Skeletal muscle satellite cell (primary cell): Measurements from ENCODE around the gene TMEM270.

Experiments
- H3K27me3 ChIP-seq: 2 replicates; pipeline ENCODE4 v1.7.0; 2013; ENCODE audit warnings: low read length; ENCODE audit not compliant: control insufficient read depth, insufficient read depth
- H3K36me3 ChIP-seq: 2 replicates; pipeline ENCODE4 v1.7.0; 2013; ENCODE audit warnings: mild to moderate bottlenecking, control low read depth, low read length; ENCODE audit not compliant: insufficient read depth
- H3K4me1 ChIP-seq: 2 replicates; pipeline ENCODE4 v1.7.0; 2013; ENCODE audit warnings: low read length; ENCODE audit not compliant: control insufficient read depth, insufficient read depth
- H3K4me2 ChIP-seq: 2 replicates; pipeline ENCODE4 v1.7.0; 2013; ENCODE audit warnings: mild to moderate bottlenecking, low read length
- H3K4me3 ChIP-seq: 2 replicates; pipeline ENCODE4 v1.7.0; 2013; ENCODE audit warnings: low read length
- H3K9ac ChIP-seq: 2 replicates; pipeline ENCODE4 v1.7.0; 2013; ENCODE audit warnings: mild to moderate bottlenecking, low read depth, low read length, moderate library complexity
- H3K9me3 ChIP-seq: replicated peaks from 2 replicates; pipeline ENCODE4 v1.7.0; 2013; ENCODE audit warnings: mild to moderate bottlenecking, control low read depth, low read length

Gene TMEM270

GRCh38 chr7:73869011-73869798 is 8.2 kb downstream of the TMEM270 start:
- no peaks in the 10 kb centered on the region for H3K9me3 ChIP-seq
- H3K36me3 ChIP-seq = no peaks in the 10 kb centered on the region
- no peak overlapping the region for H3K9ac ChIP-seq
- no peak overlapping the region for H3K4me2 ChIP-seq
- peaks cover 14% of the 10 kb centered on the region for H3K27me3 ChIP-seq
- no peaks in the 10 kb centered on the region for H3K4me1 ChIP-seq
- no peak overlapping the region for H3K4me3 ChIP-seq

- H3K9me3 ChIP-seq = no peaks in the 10 kb centered on the region
- H3K4me1 ChIP-seq = no peaks in the 10 kb centered on the region
- no peak overlapping the region for H3K9ac ChIP-seq
- H3K4me2 ChIP-seq = no peak overlapping the region
- no peak overlapping the region for H3K4me3 ChIP-seq
- no peaks in the 10 kb centered on the region for H3K36me3 ChIP-seq
- peaks cover 14% of the 10 kb centered on the region for H3K27me3 ChIP-seq
Measured at GRCh38 chr7:73870041-73870492, 9.1 kb downstream of the TMEM270 start.

GRCh38 chr7:73871163-73872011 is 10.4 kb downstream of the TMEM270 start:
- Histone ChIP-seq H3K27me3 (peaks cover 17% of the 10 kb centered on the region), H3K9me3 (no peaks in the 10 kb centered on the region), H3K4me3 (no peak overlapping the region), H3K4me1 (no peaks in the 10 kb centered on the region), H3K9ac (no peak overlapping the region), H3K4me2 (no peak overlapping the region), H3K36me3 (no peaks in the 10 kb centered on the region)

GRCh38 chr7:73872056-73872908 is 11.3 kb downstream of the TMEM270 start:
- no peak overlapping the region for H3K4me2 ChIP-seq
- H3K4me3 ChIP-seq = no peak overlapping the region
- H3K27me3 ChIP-seq = peaks cover 19% of the 10 kb centered on the region
- no peaks in the 10 kb centered on the region for H3K4me1 ChIP-seq
- no peaks in the 10 kb centered on the region for H3K36me3 ChIP-seq
- no peak overlapping the region for H3K9ac ChIP-seq
- no peaks in the 10 kb centered on the region for H3K9me3 ChIP-seq

- Histone ChIP-seq H3K4me2 (no peak overlapping the region), H3K4me1 (peaks cover 16% of the 10 kb centered on the region), H3K27me3 (peaks cover 29% of the 10 kb centered on the region), H3K4me3 (no peak overlapping the region), H3K9me3 (no peaks in the 10 kb centered on the region), H3K36me3 (no peaks in the 10 kb centered on the region), H3K9ac (no peak overlapping the region)
Measured at GRCh38 chr7:73876361-73876760, 15.4 kb downstream of the TMEM270 start.

- H3K4me3 ChIP-seq = no peak overlapping the region
- H3K4me1 ChIP-seq = peaks cover 16% of the 10 kb centered on the region
- H3K9ac ChIP-seq = no peak overlapping the region
- H3K27me3 ChIP-seq = peaks cover 32% of the 10 kb centered on the region
- no peak overlapping the region for H3K4me2 ChIP-seq
- no peaks in the 10 kb centered on the region for H3K9me3 ChIP-seq
- H3K36me3 ChIP-seq = no peaks in the 10 kb centered on the region
Measured at GRCh38 chr7:73876973-73877372, 16.0 kb downstream of the TMEM270 start.

- Histone ChIP-seq H3K4me3 (no peak overlapping the region), H3K4me1 (peaks cover 16% of the 10 kb centered on the region), H3K4me2 (peak overlapping the region; percentile 7), H3K9me3 (no peaks in the 10 kb centered on the region), H3K27me3 (peaks cover 27% of the 10 kb centered on the region), H3K9ac (no peak overlapping the region), H3K36me3 (no peaks in the 10 kb centered on the region)
Measured at GRCh38 chr7:73879977-73880681, 19.2 kb downstream of the TMEM270 start.

GRCh38 chr7:73880755-73881328 is 19.9 kb downstream of the TMEM270 start:
- Histone ChIP-seq H3K36me3 (no peaks in the 10 kb centered on the region), H3K4me1 (peaks cover 16% of the 10 kb centered on the region), H3K9me3 (no peaks in the 10 kb centered on the region), H3K4me3 (no peak overlapping the region), H3K9ac (no peak overlapping the region), H3K4me2 (peak overlapping the region; percentile 7), H3K27me3 (peaks cover 27% of the 10 kb centered on the region)

GRCh38 chr7:73881352-73882046 is 20.5 kb downstream of the TMEM270 start:
- H3K4me1 ChIP-seq = peaks cover 20% of the 10 kb centered on the region
- H3K36me3 ChIP-seq = no peaks in the 10 kb centered on the region
- H3K9ac ChIP-seq = no peak overlapping the region
- no peak overlapping the region for H3K4me3 ChIP-seq
- H3K4me2 ChIP-seq = no peak overlapping the region
- H3K27me3 ChIP-seq = peaks cover 23% of the 10 kb centered on the region
- H3K9me3 ChIP-seq = no peaks in the 10 kb centered on the region

- peaks cover 25% of the 10 kb centered on the region for H3K4me1 ChIP-seq
- no peaks in the 10 kb centered on the region for H3K9me3 ChIP-seq
- H3K4me2 ChIP-seq = no peak overlapping the region
- peaks cover 22% of the 10 kb centered on the region for H3K27me3 ChIP-seq
- H3K4me3 ChIP-seq = no peak overlapping the region
- H3K36me3 ChIP-seq = no peaks in the 10 kb centered on the region
- no peak overlapping the region for H3K9ac ChIP-seq
Measured at GRCh38 chr7:73882047-73882402, 21.1 kb downstream of the TMEM270 start.
